ENCODE measurements around the gene CUX1. TPM values are rescaled to one million over a fixed set of nuclear protein-coding genes. Genes with fewer than 3 reads are reported as not detected.

Gene CUX1
- total RNA-seq, 1 donor from 2014 or later, result 89.1 TPM

DNA sequence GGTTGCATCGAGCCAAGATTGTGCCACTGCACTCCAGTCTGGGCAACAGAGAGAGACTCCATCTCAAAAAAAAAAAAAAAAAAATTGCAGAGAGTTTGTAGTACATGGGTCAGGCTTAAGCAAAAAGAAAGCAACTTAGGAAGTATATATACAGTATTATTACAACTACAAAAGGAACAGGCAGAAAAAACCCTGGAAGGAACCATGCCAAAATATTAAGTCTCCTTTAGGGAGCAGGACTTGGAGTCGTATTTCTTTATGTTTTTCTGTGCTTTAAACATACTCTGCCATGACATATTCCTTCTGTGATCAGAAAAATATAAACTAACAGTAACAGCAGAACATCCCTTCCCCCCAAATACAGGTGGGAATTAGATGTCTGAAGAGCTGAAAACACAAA lies 144.4 kb downstream of the CUX1 start:
- Mint-ChIP-seq H3K27me3 (ENCODE audit: unreplicated experiment) (no peaks in the 10 kb centered on the region), H3K9me3 (ENCODE audit: unreplicated experiment) (no peaks in the 10 kb centered on the region), H3K4me3 (ENCODE audit: unreplicated experiment) (no peak overlapping the region), H3K27ac (ENCODE audit: unreplicated experiment) (no peak overlapping the region), H3K4me1 (ENCODE audit: unreplicated experiment) (peaks cover 10% of the 10 kb centered on the region), H3K36me3 (ENCODE audit: unreplicated experiment) (no peaks in the 10 kb centered on the region)
- no peak for TF ChIP-seq CTCF (IDR thresholded peaks at IDR 0.05)
- DNase-seq (ENCODE audit: extremely low spot score, unreplicated experiment), result no peak

DNA sequence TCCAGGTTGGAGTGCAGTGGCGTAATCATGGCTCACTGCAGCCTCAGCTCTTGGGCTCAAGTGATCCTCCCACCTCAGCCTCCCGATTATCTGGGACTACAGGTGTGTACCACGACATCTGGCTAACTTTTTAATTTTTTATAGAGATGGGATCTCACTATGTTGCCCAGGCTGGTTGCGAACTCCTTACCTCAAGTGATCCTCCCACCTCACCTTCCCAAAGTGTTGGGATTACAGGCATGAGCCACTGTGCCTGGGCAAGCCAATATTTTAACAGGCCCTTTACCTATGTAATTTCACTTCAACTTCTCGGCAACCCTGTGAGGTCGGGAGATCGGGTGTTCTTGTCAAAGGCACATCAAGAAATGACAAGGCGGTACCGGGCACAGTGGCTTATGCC lies 146.3 kb downstream of the CUX1 start:
- no peak overlapping the region for H3K4me3 Mint-ChIP-seq (ENCODE audit: unreplicated experiment)
- no peak for TF ChIP-seq CTCF (IDR thresholded peaks at IDR 0.05)
- no peaks in the 10 kb centered on the region for H3K36me3 Mint-ChIP-seq (ENCODE audit: unreplicated experiment)
- no peak overlapping the region for H3K27ac Mint-ChIP-seq (ENCODE audit: unreplicated experiment)
- peaks cover 10% of the 10 kb centered on the region for H3K4me1 Mint-ChIP-seq (ENCODE audit: unreplicated experiment)
- DNase-seq (ENCODE audit: extremely low spot score, unreplicated experiment), result no peak
- no peaks in the 10 kb centered on the region for H3K27me3 Mint-ChIP-seq (ENCODE audit: unreplicated experiment)
- no peaks in the 10 kb centered on the region for H3K9me3 Mint-ChIP-seq (ENCODE audit: unreplicated experiment)

- DNase-seq (ENCODE audit: extremely low spot score, unreplicated experiment), result no peak
- Mint-ChIP-seq H3K9me3 (ENCODE audit: unreplicated experiment) (no peaks in the 10 kb centered on the region), H3K4me1 (ENCODE audit: unreplicated experiment) (peaks cover 10% of the 10 kb centered on the region), H3K27me3 (ENCODE audit: unreplicated experiment) (no peaks in the 10 kb centered on the region), H3K27ac (ENCODE audit: unreplicated experiment) (no peak overlapping the region), H3K36me3 (ENCODE audit: unreplicated experiment) (no peaks in the 10 kb centered on the region), H3K4me3 (ENCODE audit: unreplicated experiment) (no peak overlapping the region)
- TF ChIP-seq CTCF (IDR thresholded peaks at IDR 0.05), result no peak
These were observed 147.4 kb downstream of the CUX1 start for GRCh38 chr7:101964680-101965452.

- Mint-ChIP-seq H3K27me3 (ENCODE audit: unreplicated experiment) (no peaks in the 10 kb centered on the region), H3K4me1 (ENCODE audit: unreplicated experiment) (no peaks in the 10 kb centered on the region), H3K36me3 (ENCODE audit: unreplicated experiment) (peaks cover 2% of the 10 kb centered on the region), H3K4me3 (ENCODE audit: unreplicated experiment) (no peak overlapping the region), H3K9me3 (ENCODE audit: unreplicated experiment) (no peaks in the 10 kb centered on the region), H3K27ac (ENCODE audit: unreplicated experiment) (no peak overlapping the region)
- TF ChIP-seq CTCF (IDR thresholded peaks at IDR 0.05), result no peak
- DNase-seq (ENCODE audit: extremely low spot score, unreplicated experiment), result no peak
These were observed 151.5 kb downstream of the CUX1 start for GRCh38 chr7:101968720-101969466.

- Mint-ChIP-seq H3K36me3 (ENCODE audit: unreplicated experiment) (peaks cover 2% of the 10 kb centered on the region), H3K27ac (ENCODE audit: unreplicated experiment) (no peak overlapping the region), H3K9me3 (ENCODE audit: unreplicated experiment) (no peaks in the 10 kb centered on the region), H3K4me1 (ENCODE audit: unreplicated experiment) (no peaks in the 10 kb centered on the region), H3K27me3 (ENCODE audit: unreplicated experiment) (no peaks in the 10 kb centered on the region), H3K4me3 (ENCODE audit: unreplicated experiment) (no peak overlapping the region)
- DNase-seq (ENCODE audit: extremely low spot score, unreplicated experiment), result no peak
- no peak for TF ChIP-seq CTCF (IDR thresholded peaks at IDR 0.05)
These were observed 152.7 kb downstream of the CUX1 start for GRCh38 chr7:101969997-101970585.
